ENCODE measurements around the gene N4BP2. TPM values are rescaled to one million over a fixed set of nuclear protein-coding genes. Genes with fewer than 3 reads are reported as not detected.

N4BP2 gene
- total RNA-seq, 1 experiment from 2014 or later, result 31.7 TPM

DNA sequence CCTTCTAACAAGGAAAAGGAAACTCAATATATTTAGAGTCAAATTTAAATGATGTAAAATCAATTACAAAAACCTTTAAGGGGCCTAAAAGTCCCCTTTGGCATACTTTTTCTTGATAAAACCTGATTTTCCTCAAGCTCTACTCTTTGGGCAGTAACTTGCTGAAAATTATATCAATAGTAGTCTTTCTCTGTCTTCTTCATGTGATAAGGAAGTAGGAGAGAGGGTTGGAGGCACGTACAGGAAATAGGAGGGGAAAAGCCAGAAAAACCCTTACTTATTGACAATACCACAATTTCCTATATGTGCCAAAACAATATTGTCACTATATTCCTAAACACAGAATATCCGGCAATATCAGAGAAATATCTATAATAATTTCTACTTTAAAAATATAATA lies 149.8 kb downstream of the N4BP2 start:
- H3K36me3 Mint-ChIP-seq, result no peaks in the 10 kb centered on the region

More for the DNA sequence above, 149.8 kb downstream of the N4BP2 start:
- POLR2A ChIA-PET, result no interaction called here
- peaks cover 22% of the 10 kb centered on the region for H3K4me1 Mint-ChIP-seq
- ATAC-seq (no peak), DNase-seq (ENCODE audit: low spot score) (no peak)
- TF ChIP-seq NFYB (CRISPR knock-in tag; conservative IDR thresholded peaks at IDR 0.05; ENCODE audit: low read depth) (no peak), ESRRA (CRISPR knock-in tag; IDR thresholded peaks at IDR 0.05; ENCODE audit: borderline replicate concordance) (no peak), GABPB1 (CRISPR knock-in tag; IDR thresholded peaks at IDR 0.05) (no peak), ZBTB21 (CRISPR knock-in tag; IDR thresholded peaks at IDR 0.05; ENCODE audit: borderline replicate concordance) (no peak), EMX1 (CRISPR knock-in tag; IDR thresholded peaks at IDR 0.05) (no peak), HMGA2 (CRISPR knock-in tag; IDR thresholded peaks at IDR 0.05) (no peak), ZNF138 (CRISPR knock-in tag; conservative IDR thresholded peaks at IDR 0.05) (no peak), TCF7 (CRISPR knock-in tag; IDR thresholded peaks at IDR 0.05; ENCODE audit: low read depth) (no peak), CREM (CRISPR knock-in tag; IDR thresholded peaks at IDR 0.05) (no peak), TEAD1 (CRISPR knock-in tag; IDR thresholded peaks at IDR 0.05) (no peak)
- TF ChIP-seq, protein P1, sequence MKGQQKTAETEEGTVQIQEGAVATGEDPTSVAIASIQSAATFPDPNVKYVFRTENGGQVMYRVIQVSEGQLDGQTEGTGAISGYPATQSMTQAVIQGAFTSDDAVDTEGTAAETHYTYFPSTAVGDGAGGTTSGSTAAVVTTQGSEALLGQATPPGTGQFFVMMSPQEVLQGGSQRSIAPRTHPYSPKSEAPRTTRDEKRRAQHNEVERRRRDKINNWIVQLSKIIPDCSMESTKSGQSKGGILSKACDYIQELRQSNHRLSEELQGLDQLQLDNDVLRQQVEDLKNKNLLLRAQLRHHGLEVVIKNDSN (CRISPR knock-in tag; IDR thresholded peaks at IDR 0.05), result no peak
- TF ChIP-seq, protein P2, sequence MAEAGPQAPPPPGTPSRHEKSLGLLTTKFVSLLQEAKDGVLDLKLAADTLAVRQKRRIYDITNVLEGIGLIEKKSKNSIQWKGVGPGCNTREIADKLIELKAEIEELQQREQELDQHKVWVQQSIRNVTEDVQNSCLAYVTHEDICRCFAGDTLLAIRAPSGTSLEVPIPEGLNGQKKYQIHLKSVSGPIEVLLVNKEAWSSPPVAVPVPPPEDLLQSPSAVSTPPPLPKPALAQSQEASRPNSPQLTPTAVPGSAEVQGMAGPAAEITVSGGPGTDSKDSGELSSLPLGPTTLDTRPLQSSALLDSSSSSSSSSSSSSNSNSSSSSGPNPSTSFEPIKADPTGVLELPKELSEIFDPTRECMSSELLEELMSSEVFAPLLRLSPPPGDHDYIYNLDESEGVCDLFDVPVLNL (CRISPR knock-in tag; IDR thresholded peaks at IDR 0.05; ENCODE audit: borderline replicate concordance, low read depth), result no peak
- TF ChIP-seq, protein P3, sequence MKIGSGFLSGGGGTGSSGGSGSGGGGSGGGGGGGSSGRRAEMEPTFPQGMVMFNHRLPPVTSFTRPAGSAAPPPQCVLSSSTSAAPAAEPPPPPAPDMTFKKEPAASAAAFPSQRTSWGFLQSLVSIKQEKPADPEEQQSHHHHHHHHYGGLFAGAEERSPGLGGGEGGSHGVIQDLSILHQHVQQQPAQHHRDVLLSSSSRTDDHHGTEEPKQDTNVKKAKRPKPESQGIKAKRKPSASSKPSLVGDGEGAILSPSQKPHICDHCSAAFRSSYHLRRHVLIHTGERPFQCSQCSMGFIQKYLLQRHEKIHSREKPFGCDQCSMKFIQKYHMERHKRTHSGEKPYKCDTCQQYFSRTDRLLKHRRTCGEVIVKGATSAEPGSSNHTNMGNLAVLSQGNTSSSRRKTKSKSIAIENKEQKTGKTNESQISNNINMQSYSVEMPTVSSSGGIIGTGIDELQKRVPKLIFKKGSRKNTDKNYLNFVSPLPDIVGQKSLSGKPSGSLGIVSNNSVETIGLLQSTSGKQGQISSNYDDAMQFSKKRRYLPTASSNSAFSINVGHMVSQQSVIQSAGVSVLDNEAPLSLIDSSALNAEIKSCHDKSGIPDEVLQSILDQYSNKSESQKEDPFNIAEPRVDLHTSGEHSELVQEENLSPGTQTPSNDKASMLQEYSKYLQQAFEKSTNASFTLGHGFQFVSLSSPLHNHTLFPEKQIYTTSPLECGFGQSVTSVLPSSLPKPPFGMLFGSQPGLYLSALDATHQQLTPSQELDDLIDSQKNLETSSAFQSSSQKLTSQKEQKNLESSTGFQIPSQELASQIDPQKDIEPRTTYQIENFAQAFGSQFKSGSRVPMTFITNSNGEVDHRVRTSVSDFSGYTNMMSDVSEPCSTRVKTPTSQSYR (CRISPR knock-in tag; IDR thresholded peaks at IDR 0.05), result no peak
- H3K27ac Mint-ChIP-seq, result no peak overlapping the region
- H3K9me3 Mint-ChIP-seq, result no peaks in the 10 kb centered on the region
- no peak overlapping the region for H3K4me3 Mint-ChIP-seq
- CTCF ChIA-PET, result interaction anchor here (0.6 to 1.6 kb wide), 2 partner anchors 23 to 984 kb away, joined by 3 to 4 read pairs; no protein-coding TSS in a partner anchor
- no peaks in the 10 kb centered on the region for H3K27me3 Mint-ChIP-seq (ENCODE audit: low read depth)

Other genes starting within 250 kb of the N4BP2 start
- gene PDS5A, start 78.9 kb upstream of the N4BP2 start, total RNA-seq (2021), result 61.7 to 64.6 TPM (median 63.0 TPM) in 3 replicates
- 3.9 to 8.7 TPM (median 7.4 TPM) in 3 replicates for gene RHOH, start 140.2 kb downstream of the N4BP2 start, total RNA-seq (2021)

Data from WTC11 (cell line).